ENCODE data around the gene RECQL5. TPM values are rescaled to one million over a fixed set of nuclear protein-coding genes. Genes with fewer than 3 reads are reported as not detected.

Gene RECQL5
- total and polyA plus RNA-seq, 2 of the 8 experiments (the other 6 are each of a cell fraction or from before 2014, with no cell fraction given) = 15.1 to 41.1 TPM

- H3K27ac ChIP-seq (ENCODE audit: low read depth, low read length) = no peak overlapping the region
- no peaks in the 10 kb centered on the region for H3K36me3 ChIP-seq (ENCODE audit: control insufficient read depth in 2 of 4, insufficient read depth in 4 of 4, low read length in 3 of 4)
- H3K79me1 ChIP-seq (ENCODE audit: low read depth, low read length) = no peaks in the 10 kb centered on the region
- no peak overlapping the region for H4K8ac ChIP-seq (ENCODE audit: extremely low read depth, insufficient read depth, low read length)
- no peak overlapping the region for H3K4ac ChIP-seq (replicated peaks; ENCODE audit: insufficient read length, low read depth, low read length)
- no peak overlapping the region for H4K5ac ChIP-seq (ENCODE audit: insufficient read length, low read depth, low read length)
- 89% methylated on average over 5 of the region's 5 CpGs; no CpG with 5 or more reads in 1 of the 2 experiments for WGBS, 2 experiments (ENCODE audit: extremely low coverage in 1 of 2, insufficient coverage in 1 of 2, insufficient read length in 1 of 2, insufficient replicate concordance in 2 of 2, low coverage in 1 of 2, low lambda C conversion rate in 2 of 2, missing lambda C conversion rate in 1 of 2)
- no peaks in the 10 kb centered on the region for H3K79me2 ChIP-seq (ENCODE audit: control insufficient read depth in 1 of 2, insufficient read depth in 2 of 2, low read length in 2 of 2)
- H3K4me2 ChIP-seq (ENCODE audit: insufficient read depth in 1 of 2, low read depth in 2 of 2, low read length in 2 of 2) = no peak overlapping the region
- no peak overlapping the region for H3K14ac ChIP-seq (ENCODE audit: insufficient read length)
- no peak overlapping the region for H2BK15ac ChIP-seq (ENCODE audit: low read length)
- no peak overlapping the region for H2BK12ac ChIP-seq (ENCODE audit: low read depth, low read length)
- no peaks in the 10 kb centered on the region for H3K9me3 ChIP-seq (ENCODE audit: insufficient read depth in 2 of 2, low read depth in 1 of 2, low read length in 1 of 2)
- ChIA-PET POLR2A (ENCODE audit: partially characterized antibody) (interaction anchor here (1.3 to 1.7 kb wide), 2 partner anchors 11 to 173 kb away, joined by 3 to 4 read pairs; a partner anchor contains a TSS), CTCF (ENCODE audit: partially characterized antibody) (interaction anchor here (2.5 to 59.2 kb wide), 2 partner anchors 7 to 37 kb away, joined by 13 to 2200 read pairs; partner anchors contain the start of genes RECQL5, SAP30BP and SMIM5)
- H3K56ac ChIP-seq (replicated peaks; ENCODE audit: insufficient read length, low read depth, low read length) = no peak overlapping the region
- H3K23ac ChIP-seq (ENCODE audit: insufficient read length) = no peak overlapping the region
- no peak for DNase-seq (ENCODE audit: low read depth in 1 of 2, low spot score in 2 of 2)
- H2BK5ac ChIP-seq (ENCODE audit: low read depth, low read length) = no peak overlapping the region
- H3K27me3 ChIP-seq (replicated peaks in 1 of 4; ENCODE audit: control insufficient read depth in 3 of 4, extremely low read depth in 1 of 4, insufficient read depth in 3 of 4, low read length in 3 of 4) = no peaks in the 10 kb centered on the region
- no peaks in the 10 kb centered on the region for H3K23me2 ChIP-seq (ENCODE audit: low read depth, low read length)
- H3K9ac ChIP-seq (replicated peaks in 1 of 4; ENCODE audit: extremely low read depth in 1 of 4, low read depth in 3 of 4, low read length in 3 of 4) = no peak overlapping the region
- no peak for FAIRE-seq
- no peak overlapping the region for H2BK120ac ChIP-seq (replicated peaks; ENCODE audit: low read depth, low read length)
- no peak overlapping the region for H3K18ac ChIP-seq (ENCODE audit: extremely low read depth, low read length)
- H4K91ac ChIP-seq (replicated peaks; ENCODE audit: insufficient read length, low read length) = no peak overlapping the region
- no peak overlapping the region for H2BK20ac ChIP-seq (ENCODE audit: low read length)
- H2AK5ac ChIP-seq (ENCODE audit: low read depth, low read length) = no peak overlapping the region
- H3K4me1 ChIP-seq (replicated peaks in 1 of 4; ENCODE audit: control insufficient read depth in 3 of 4, insufficient read depth in 4 of 4, low read length in 3 of 4) = no peaks in the 10 kb centered on the region; a peak in 1 of 7 replicates
- peaks cover 0 to 2% of the 10 kb centered on the region in 2 experiments for H4K20me1 ChIP-seq (replicated peaks in 1 of 2; ENCODE audit: control insufficient read depth in 1 of 2, insufficient read depth in 2 of 2, low read length in 2 of 2)
- H2AFZ ChIP-seq (ENCODE audit: low read length) = no peak overlapping the region
- H3K4me3 ChIP-seq (ENCODE audit: extremely low read depth in 1 of 4, insufficient read depth in 2 of 4, low read depth in 3 of 4, low read length in 4 of 4) = no peak overlapping the region
- no peak for TF ChIP-seq KDM5A (IDR thresholded peaks at IDR 0.05; ENCODE audit: low read length)
- TF ChIP-seq GABPA (IDR thresholded peaks at IDR 0.05; ENCODE audit: borderline replicate concordance, insufficient read depth, low read length) = no peak
- no peak for TF ChIP-seq CTBP2 (IDR thresholded peaks at IDR 0.05; ENCODE audit: borderline replicate concordance, insufficient read depth, insufficient read length, low read length)
- no peak for TF ChIP-seq ATF2 (IDR thresholded peaks at IDR 0.05; ENCODE audit: low read length)
Measured at GRCh38 chr17:75607086-75607485, 59.9 kb downstream of the RECQL5 start.

All from H1 (cell line).